Right ventricle myocardium superior (tissue), 1 donor: Measurements from ENCODE around the gene UGT1A5. TPM values are rescaled to one million over a fixed set of nuclear protein-coding genes. Genes with fewer than 3 reads are reported as not detected.
"Not testable (repeated sequence)": the region's sequence is repeated elsewhere in the genome, so short reads cannot be mapped to it uniquely, and the experiment has no call there.

Experiments
- ATAC-seq: fragments of 200-7000 bp; cut with Tn5 transposase; one replicate; pipeline ENCODE4 v1.9.1; 2020; ENCODE audit warnings: mild to moderate bottlenecking; ENCODE audit not compliant: poor library complexity
- DNase-seq: peaks from one replicate; pipeline ENCODE4 v3.0.0-alpha.2; 2020
- intact Hi-C: fragments of 100-400 bp; cut with DNase I; formaldehyde crosslinking; loops from one replicate; pipeline ENCODE4 v1.11.2; 2022
- total RNA-seq: library from RNA; stranded (reverse); fragmentation: NEBNext Ultra II Directional; extraction: Animal tissue kit (Norgen Biotek cat#: 25700); gene quantifications from one replicate; pipeline ENCODE4 v1.2.1, GENCODE V29; 2021
- donor health status: DM: no; HTN: yes; CAD: no; lungs with severe emphysema.

Gene UGT1A5
- total RNA-seq, 1 donor from 2014 or later = not detected

- DNase-seq, intact Hi-C loops, ATAC-seq: not testable (repeated sequence)
These were observed 24.4 kb downstream of the UGT1A5 start for GRCh38 chr2:233736868-233737653.

- ATAC-seq (no peak), DNase-seq (no peak)
- intact Hi-C loops = no loop called here
These were observed 28.2 kb downstream of the UGT1A5 start for GRCh38 chr2:233740870-233741269.

DNA sequence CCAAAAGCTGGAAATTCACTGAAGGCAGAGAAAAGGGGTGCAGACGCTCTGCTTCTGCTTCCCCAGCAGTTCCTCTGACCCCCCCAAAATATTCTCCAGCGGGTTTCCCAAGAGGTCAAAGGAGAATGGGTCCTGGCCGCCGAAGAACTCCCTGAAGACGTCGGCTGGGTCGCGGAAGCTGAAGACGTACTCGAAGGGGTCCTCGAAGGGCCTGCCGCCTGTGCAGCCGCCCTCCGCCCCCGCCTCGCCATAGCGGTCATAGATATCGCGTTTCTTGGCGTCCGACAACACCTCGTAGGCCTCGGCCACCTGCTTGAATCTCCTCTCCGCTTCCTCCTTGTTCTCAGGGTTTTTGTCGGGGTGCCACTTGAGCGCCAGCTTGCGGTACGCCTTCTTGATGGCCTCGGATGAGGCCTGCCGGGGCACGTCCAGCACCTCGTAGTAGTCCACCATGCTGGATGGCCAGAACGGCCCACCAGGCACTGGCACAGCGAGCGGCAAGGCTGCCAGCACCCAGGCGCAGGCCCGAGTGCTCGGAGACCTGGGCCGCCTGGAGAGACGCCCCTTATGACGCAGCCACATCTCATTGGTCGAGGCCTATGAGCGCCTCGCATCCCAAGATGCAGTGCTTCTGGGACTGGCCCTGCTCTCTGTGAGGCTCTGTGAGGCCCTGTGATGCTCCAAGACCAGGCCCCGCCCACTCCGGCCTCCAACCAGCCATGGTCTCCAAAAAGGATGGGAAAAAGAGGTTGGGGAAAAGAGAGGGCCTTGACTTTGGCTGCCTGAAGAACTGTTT is 31.0 kb downstream of the UGT1A5 start:
- intact Hi-C loops = no loop called here
- ATAC-seq (no peak), DNase-seq (no peak)

DNA sequence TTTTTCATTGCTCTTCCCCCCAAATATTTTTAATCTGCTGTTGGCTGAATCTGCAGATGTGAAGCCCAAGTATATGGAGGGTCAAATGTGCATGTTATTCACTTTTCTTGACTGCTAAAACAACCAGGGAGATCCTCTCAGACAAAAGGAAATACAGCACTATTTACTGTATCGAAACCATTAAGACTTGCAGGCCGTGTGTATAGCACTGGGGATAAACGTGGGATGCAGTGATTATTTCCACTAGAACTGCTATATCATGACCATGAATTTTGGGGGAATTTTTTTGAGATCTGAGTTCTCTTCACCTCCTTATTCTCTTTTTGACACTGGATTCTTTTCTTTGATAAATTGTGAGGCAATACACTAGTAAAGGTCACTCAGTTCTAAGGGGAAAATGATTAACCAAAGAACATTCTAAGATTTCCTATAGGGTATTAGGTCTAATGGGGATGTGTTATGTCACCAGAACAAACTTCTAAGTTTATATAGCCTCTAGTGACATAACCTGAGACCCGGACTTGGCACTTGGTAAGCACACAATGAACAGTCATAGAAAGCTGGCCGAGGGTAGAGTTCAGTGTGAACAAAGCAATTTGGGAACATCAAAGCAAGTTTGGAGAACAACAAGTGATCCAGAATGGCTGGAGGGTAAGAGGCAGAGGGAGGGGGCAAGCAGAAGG is 32.5 kb downstream of the UGT1A5 start:
- ATAC-seq = no peak
- DNase-seq = no peak
- intact Hi-C loops = no loop called here

GRCh38 chr2:233745838-233746237 is 33.1 kb downstream of the UGT1A5 start:
- intact Hi-C loops, ATAC-seq, DNase-seq: not testable (repeated sequence)

GRCh38 chr2:233746475-233747282 is 34.0 kb downstream of the UGT1A5 start:
- intact Hi-C loops = no loop called here
- ATAC-seq = no peak
- no peak for DNase-seq

DNA sequence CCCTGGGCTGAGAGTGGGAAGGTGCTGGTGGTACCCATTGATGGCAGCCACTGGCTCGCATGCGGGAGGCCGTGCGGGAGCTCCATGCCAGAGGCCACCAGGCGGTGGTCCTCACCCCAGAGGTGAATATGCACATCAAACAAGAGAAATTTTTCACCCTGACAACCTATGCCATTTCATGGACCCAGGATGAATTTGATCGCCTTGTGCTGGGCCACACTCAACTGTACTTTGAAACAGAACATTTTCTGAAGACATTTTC is 34.5 kb downstream of the UGT1A5 start:
- DNase-seq = no peak
- no peak for ATAC-seq
- intact Hi-C loops = no loop called here

DNA sequence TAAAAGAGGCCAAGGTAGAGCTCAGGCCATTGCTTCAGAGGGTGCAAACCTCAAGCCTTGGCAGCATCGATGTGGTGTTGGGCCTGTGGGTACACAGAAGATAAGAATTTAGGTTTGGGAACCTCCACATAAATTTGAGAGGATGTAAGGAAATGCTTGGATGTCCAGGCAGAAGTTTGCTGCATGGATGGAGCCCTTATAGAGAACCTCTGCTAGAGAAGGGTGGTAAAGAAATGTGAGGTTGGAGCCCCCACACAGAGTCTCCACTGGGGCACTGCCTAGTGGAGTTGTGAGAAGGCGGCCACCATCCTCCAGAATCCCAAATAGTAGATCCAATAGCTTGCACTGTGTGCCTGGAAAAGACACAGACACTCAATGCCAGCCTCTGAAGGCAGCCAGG is 38.0 kb downstream of the UGT1A5 start:
- DNase-seq, ATAC-seq, intact Hi-C loops: not testable (repeated sequence)

DNA sequence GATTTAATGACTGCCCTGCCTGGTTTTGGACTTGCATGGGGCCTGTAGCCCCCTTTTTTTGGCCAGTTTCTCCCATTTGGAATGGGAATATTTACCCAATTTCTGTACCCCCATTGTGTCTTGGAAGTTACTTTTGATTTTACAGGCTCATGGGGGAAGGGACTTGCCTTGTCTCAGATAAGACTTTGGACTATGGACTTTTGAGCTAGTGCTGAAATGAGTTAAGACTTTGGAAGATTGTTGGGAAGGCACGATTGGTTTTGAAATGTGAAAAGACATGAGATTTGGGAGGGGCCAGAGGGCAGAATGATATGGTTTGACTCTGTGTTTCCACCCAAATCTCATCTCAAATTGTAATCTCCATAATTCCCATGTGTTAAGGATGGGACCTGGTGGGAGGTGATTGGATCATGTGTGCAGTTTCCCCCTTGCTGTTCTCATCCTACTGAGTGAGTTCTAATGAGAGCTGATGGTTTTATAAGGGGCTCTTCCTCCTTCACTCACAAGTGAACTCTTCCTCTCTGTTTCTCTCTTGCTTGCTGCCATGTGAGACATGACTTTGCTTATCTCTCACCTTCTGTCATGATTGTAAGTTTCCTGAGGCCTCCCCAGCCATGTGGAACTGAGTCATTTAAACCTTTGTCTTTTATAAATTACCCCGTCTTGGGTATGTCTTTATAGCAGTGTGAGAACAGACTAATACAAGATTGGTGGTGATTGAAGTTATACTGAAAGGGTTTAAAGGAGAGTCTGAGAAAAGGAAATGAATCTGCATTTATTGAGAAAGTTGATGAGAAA is 38.7 kb downstream of the UGT1A5 start:
- intact Hi-C loops, DNase-seq, ATAC-seq: not testable (repeated sequence)

GRCh38 chr2:233754872-233755611 is 42.3 kb downstream of the UGT1A5 start:
- ATAC-seq (no peak), DNase-seq (no peak)
- intact Hi-C loops = no loop called here

DNA sequence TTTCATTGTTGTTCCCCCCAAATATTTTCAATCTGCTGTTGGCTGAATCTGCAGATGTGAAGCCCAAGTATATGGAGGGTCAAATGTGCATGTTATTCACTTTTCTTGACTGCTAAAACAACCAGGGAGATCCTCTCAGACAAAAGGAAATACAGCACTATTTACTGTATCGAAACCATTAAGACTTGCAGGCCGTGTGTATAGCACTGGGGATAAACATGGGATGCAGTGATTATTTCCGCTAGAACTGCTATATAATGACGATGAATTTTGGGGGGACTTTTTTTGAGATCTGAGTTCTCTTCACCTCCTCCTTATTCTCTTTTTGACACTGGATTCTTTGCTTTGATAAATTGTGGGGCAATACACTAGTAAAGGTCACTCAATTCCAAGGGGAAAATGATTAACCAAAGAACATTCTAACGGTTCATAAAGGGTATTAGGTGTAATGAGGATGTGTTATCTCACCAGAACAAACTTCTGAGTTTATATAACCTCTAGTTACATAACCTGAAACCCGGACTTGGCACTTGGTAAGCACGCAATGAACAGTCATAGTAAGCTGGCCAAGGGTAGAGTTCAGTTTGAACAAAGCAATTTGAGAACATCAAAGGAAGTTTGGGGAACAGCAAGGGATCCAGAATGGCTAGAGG is 43.8 kb downstream of the UGT1A5 start:
- ATAC-seq = no peak
- no peak for DNase-seq
- intact Hi-C loops = no loop called here

- intact Hi-C loops = no loop called here
- DNase-seq (no peak), ATAC-seq (no peak)
These were observed 45.4 kb downstream of the UGT1A5 start for GRCh38 chr2:233758141-233758540.

DNA sequence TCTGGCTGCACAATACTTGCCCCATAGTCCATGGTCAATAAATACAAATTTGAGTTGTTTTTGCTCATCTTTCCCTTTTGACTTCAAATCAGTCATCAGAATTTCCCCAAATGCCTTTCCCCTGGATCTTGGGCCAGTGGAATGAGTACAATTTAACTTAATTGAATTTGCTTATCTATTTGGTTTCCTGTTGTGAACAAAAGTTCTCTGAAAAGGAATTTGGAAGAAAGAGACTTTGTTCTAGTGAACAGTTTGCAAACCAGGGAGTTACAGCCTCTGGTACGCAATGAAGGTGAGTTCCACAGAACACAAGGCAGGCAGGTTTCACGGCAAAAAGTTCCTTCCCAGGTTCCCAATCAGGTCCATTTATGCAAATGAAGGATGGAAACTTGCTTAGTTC is 46.1 kb downstream of the UGT1A5 start:
- no peak for DNase-seq
- intact Hi-C loops = no loop called here
- ATAC-seq = no peak

DNA sequence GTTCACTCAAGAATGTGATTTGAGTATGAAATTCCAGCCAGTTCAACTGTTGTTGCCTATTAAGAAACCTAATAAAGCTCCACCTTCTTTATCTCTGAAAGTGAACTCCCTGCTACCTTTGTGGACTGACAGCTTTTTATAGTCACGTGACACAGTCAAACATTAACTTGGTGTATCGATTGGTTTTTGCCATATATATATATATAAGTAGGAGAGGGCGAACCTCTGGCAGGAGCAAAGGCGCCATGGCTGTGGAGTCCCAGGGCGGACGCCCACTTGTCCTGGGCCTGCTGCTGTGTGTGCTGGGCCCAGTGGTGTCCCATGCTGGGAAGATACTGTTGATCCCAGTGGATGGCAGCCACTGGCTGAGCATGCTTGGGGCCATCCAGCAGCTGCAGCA is 47.3 kb downstream of the UGT1A5 start, which contains the start of gene UGT1A1:
Gene UGT1A1 (plus strand): TSS at position 228 of the 400 bp plus-strand sequence. CDS start 18 bp downstream, at position 246.
- no peak for ATAC-seq
- intact Hi-C loops = no loop called here

DNA sequence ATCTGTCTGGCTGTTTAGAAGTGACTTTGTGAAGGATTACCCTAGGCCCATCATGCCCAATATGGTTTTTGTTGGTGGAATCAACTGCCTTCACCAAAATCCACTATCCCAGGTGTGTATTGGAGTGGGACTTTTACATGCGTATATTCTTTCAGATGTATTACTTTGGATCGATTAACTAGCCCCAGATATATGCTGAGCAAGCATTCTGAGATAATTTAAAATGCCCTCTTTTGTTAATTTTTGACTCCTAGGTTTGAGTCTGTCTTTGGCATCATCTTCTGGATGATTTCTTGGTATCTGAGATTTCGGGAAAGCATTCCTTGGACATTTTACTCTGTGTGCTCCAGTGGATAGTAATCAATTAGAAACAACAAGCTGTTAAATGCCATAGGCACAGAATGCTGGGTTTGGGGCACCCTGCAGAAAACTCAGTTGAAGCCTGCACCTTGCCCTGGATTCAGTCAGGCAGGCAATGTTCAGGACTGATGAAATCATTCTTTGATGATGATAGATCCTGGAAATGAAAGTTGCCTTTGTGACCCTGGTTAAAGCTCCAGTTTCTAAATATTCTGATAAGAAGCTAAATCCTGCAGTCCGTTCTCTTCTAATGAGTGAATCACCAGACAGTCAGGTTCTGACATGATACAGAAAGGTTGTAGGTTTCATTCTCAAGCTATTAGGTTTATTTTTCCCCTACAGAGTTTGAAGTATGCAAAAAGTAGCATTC is 48.5 kb downstream of the UGT1A5 start:
- ATAC-seq = no peak
- intact Hi-C loops = no loop called here
- DNase-seq = no peak

More for the DNA sequence above, 47.3 kb downstream of the UGT1A5 start, which contains the start of gene UGT1A1:
- no peak for DNase-seq

DNA sequence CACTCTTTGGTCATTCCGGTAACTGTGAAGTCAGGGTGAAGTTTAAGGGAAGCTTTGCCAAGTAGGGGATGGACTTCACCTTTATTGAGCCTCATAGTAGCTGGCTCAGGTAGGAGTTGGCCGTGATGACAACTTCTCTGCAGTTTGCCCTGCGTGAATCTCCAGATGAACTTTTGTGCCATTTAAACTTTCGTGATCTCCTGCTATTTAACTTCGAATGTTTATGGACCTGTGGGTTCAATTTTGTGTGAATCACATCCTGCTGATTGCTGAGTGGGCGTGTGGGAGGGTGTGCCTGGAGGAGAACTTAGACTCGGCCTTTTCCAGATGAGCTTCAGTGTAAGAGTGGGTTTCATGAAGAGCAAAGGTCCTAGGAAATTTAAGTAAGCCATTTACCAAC is 51.6 kb downstream of the UGT1A5 start:
- no peak for ATAC-seq
- intact Hi-C loops = no loop called here

More for the DNA sequence above, 51.6 kb downstream of the UGT1A5 start:
- DNase-seq = no peak
